Right forelimb (tissue), 1 donor: Measurements from ENCODE around the gene EMILIN2.

ENCODE experiments used
- DNase-seq: peaks from one replicate; pipeline ENCODE4 v3.0.0-alpha.2; 2018

Gene EMILIN2

GRCh38 chr18:2959341-2959740 lies 112.5 kb downstream of the EMILIN2 start:
- DNase-seq: no peak

- DNase-seq: no peak
Measured at GRCh38 chr18:2960983-2961696, 114.3 kb downstream of the EMILIN2 start.

GRCh38 chr18:2961821-2962220 lies 115.0 kb downstream of the EMILIN2 start:
- no peak for DNase-seq

GRCh38 chr18:2963048-2963447 lies 116.2 kb downstream of the EMILIN2 start:
- no peak for DNase-seq

- no peak for DNase-seq
Measured at GRCh38 chr18:2964361-2965010, 117.7 kb downstream of the EMILIN2 start.
